ENCODE data around the gene SLC17A2. TPM values are rescaled to one million over a fixed set of nuclear protein-coding genes. Genes with fewer than 3 reads are reported as not detected.

The SLC17A2 gene
- total and polyA plus RNA-seq, 2 of the 13 experiments (the other 11 are each of a cell fraction or from before 2014, with no cell fraction given) = 11.2 to 32.4 TPM

DNA sequence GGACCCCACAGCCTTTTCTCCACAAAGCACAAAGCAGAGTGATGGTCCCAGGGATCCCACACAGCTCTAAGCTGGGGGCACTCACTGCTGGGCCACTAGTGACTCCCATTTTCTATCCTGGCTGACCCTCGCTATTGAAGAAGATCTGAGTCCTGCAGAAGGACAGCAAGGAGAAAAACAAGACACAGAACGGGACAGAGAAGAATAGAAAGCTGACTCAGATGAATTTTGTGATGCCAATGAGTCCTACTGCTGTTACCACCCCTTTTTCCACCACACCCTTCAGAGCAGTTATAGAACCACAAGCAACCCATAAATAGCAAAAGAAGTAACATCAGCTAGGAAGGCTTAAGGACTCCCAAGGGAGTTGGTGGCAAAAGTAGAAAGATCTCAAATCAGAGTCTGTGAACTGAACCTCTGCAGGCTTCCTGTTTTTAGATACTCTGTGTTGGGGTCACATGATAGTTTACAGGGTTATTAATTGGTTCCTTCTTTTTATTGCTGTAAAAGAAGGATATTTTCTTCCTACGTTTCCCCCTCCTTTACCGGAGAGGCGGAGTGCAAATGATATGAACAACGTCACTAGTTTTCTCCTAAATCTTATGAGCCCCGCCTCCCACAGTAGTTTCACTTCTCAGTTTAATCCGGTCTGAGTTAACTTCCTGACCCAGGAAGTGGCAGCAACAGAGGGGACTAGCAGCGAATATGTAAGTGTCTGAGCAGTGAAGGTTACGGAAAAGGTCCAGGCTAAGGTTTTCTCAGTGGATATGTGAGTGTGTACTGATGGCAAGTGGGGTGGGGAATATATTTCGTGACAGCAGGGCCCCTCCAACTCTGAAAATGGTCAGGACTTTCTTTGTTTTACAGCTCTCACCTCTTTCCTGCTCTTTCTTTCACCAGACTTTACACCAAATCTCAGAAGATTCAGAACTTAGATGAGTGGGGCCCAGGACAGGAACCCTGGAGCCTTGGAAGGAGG lies 31.9 kb upstream of the SLC17A2 start, which contains the start of gene TRIM38 (continued):
- TF ChIP-seq MYC (CRISPR knock-in tag; IDR thresholded peaks at IDR 0.05; ENCODE audit: borderline replicate concordance) (no peak), MED1 (CRISPR knock-in tag; IDR thresholded peaks at IDR 0.05) (no peak), CENPT (CRISPR knock-in tag; IDR thresholded peaks at IDR 0.05; ENCODE audit: low read depth) (no peak), ZNF616 (CRISPR knock-in tag; IDR thresholded peaks at IDR 0.05; ENCODE audit: low read depth) (no peak), ZNF260 (CRISPR knock-in tag; IDR thresholded peaks at IDR 0.05; ENCODE audit: borderline replicate concordance, low read depth) (no peak), ZNF143 (CRISPR knock-in tag; IDR thresholded peaks at IDR 0.05) (no peak), SCMH1 (CRISPR knock-in tag; IDR thresholded peaks at IDR 0.05; ENCODE audit: borderline replicate concordance) (no peak), ZNF441 (CRISPR knock-in tag; IDR thresholded peaks at IDR 0.05; ENCODE audit: borderline replicate concordance) (0 out of 2 replicates have a peak, but pooled peaks have one; percentile 11), KAT7 (CRISPR knock-in tag; IDR thresholded peaks at IDR 0.05; ENCODE audit: borderline replicate concordance) (peak; percentile 67; the same call in 1 of the 2 replicates), ZNF501 (CRISPR knock-in tag; IDR thresholded peaks at IDR 0.05) (0 out of 2 replicates have a peak, but pooled peaks have one; percentile 8), SALL1 (CRISPR knock-in tag; IDR thresholded peaks at IDR 0.05) (peak; percentile 42; the same call in 1 of the 2 replicates), ZBTB3 (CRISPR knock-in tag; IDR thresholded peaks at IDR 0.05; ENCODE audit: borderline replicate concordance, low read depth) (0 out of 2 replicates have a peak, but pooled peaks have one; percentile 23), MED13 (CRISPR knock-in tag; IDR thresholded peaks at IDR 0.05) (no peak), PHF5A (CRISPR knock-in tag; IDR thresholded peaks at IDR 0.05; ENCODE audit: low read depth, unreplicated experiment) (peak; percentile 47), RBM22 (optimal IDR thresholded peaks at IDR 0.05; ENCODE audit: low read length) (no peak), NKX3-1 (CRISPR knock-in tag; IDR thresholded peaks at IDR 0.05) (no peak), CREM (IDR thresholded peaks at IDR 0.05) (0 out of 2 replicates have a peak, but pooled peaks have one; percentile 38), CREM (CRISPR knock-in tag; IDR thresholded peaks at IDR 0.05) (no peak), ZMYM3 (CRISPR knock-in tag; IDR thresholded peaks at IDR 0.05) (no peak)
- TF ChIP-seq, protein P1, sequence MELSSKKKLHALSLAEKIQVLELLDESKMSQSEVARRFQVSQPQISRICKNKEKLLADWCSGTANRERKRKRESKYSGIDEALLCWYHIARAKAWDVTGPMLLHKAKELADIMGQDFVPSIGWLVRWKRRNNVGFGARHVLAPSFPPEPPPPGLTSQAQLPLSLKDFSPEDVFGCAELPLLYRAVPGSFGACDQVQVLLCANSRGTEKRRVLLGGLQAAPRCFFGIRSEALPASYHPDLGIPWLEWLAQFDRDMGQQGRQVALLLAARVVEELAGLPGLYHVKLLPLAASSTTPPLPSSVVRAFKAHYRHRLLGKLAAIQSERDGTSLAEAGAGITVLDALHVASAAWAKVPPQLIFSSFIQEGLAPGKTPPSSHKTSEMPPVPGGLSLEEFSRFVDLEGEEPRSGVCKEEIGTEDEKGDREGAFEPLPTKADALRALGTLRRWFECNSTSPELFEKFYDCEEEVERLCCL (CRISPR knock-in tag; IDR thresholded peaks at IDR 0.05; ENCODE audit: borderline replicate concordance) = no peak
- TF ChIP-seq, protein P2, sequence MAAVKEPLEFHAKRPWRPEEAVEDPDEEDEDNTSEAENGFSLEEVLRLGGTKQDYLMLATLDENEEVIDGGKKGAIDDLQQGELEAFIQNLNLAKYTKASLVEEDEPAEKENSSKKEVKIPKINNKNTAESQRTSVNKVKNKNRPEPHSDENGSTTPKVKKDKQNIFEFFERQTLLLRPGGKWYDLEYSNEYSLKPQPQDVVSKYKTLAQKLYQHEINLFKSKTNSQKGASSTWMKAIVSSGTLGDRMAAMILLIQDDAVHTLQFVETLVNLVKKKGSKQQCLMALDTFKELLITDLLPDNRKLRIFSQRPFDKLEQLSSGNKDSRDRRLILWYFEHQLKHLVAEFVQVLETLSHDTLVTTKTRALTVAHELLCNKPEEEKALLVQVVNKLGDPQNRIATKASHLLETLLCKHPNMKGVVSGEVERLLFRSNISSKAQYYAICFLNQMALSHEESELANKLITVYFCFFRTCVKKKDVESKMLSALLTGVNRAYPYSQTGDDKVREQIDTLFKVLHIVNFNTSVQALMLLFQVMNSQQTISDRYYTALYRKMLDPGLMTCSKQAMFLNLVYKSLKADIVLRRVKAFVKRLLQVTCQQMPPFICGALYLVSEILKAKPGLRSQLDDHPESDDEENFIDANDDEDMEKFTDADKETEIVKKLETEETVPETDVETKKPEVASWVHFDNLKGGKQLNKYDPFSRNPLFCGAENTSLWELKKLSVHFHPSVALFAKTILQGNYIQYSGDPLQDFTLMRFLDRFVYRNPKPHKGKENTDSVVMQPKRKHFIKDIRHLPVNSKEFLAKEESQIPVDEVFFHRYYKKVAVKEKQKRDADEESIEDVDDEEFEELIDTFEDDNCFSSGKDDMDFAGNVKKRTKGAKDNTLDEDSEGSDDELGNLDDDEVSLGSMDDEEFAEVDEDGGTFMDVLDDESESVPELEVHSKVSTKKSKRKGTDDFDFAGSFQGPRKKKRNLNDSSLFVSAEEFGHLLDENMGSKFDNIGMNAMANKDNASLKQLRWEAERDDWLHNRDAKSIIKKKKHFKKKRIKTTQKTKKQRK (IDR thresholded peaks at IDR 0.05; ENCODE audit: low read length) = no peak
- TF ChIP-seq, protein P3, sequence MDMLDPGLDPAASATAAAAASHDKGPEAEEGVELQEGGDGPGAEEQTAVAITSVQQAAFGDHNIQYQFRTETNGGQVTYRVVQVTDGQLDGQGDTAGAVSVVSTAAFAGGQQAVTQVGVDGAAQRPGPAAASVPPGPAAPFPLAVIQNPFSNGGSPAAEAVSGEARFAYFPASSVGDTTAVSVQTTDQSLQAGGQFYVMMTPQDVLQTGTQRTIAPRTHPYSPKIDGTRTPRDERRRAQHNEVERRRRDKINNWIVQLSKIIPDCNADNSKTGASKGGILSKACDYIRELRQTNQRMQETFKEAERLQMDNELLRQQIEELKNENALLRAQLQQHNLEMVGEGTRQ (IDR thresholded peaks at IDR 0.05; ENCODE audit: low read depth, low read length) = no peak
- TF ChIP-seq, protein P3 (CRISPR knock-in tag; IDR thresholded peaks at IDR 0.05; ENCODE audit: borderline replicate concordance) = peak; percentile 36; the same call in 1 of the 2 replicates
